Activated CD8-positive, alpha-beta memory T cell treated with anti-CD3 and anti-CD28 coated beads for 24 hours (primary cell): ENCODE measurements around the gene PRR36.

Source experiments
- DNase-seq: peaks from one replicate; pipeline ENCODE4 v3.0.0-alpha.2; 2020

The PRR36 gene

GRCh38 chr19:7912697-7913564, 38.7 kb upstream of the PRR36 start:
- DNase-seq: no peak

DNA sequence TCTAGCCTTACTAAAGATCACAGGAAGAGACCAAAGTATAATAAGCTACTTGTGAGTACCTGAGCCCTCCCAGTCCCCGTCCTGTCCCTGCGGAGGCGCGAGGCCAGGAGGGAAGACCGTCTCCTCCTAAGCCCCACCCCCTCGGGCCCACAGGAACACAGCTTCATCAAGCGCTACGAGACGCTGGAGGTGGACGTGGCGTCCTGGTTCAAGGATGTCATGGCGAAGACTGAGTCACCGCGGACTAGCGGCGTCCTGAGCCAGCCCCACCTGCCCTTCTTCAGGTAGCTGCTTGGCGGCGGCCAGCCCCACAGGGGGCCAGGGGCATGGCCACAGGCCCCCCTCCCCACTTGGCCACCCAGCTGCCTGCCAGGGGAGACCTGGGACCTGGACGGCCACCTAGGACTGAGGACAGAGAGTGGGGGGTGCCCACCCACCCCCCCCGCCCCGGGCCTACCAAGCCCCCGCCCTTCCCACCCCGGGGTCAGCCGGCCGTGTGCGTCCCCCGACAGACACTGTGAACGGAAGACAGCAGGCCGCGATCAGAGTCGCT, 38.0 kb upstream of the PRR36 start:
- no peak for DNase-seq

GRCh38 chr19:7911508-7912143, 37.4 kb upstream of the PRR36 start:
- DNase-seq: no peak

- DNase-seq: no peak
Measured at GRCh38 chr19:7910321-7911161, 36.4 kb upstream of the PRR36 start.

GRCh38 chr19:7909471-7910067, 35.4 kb upstream of the PRR36 start:
- DNase-seq: no peak

DNA sequence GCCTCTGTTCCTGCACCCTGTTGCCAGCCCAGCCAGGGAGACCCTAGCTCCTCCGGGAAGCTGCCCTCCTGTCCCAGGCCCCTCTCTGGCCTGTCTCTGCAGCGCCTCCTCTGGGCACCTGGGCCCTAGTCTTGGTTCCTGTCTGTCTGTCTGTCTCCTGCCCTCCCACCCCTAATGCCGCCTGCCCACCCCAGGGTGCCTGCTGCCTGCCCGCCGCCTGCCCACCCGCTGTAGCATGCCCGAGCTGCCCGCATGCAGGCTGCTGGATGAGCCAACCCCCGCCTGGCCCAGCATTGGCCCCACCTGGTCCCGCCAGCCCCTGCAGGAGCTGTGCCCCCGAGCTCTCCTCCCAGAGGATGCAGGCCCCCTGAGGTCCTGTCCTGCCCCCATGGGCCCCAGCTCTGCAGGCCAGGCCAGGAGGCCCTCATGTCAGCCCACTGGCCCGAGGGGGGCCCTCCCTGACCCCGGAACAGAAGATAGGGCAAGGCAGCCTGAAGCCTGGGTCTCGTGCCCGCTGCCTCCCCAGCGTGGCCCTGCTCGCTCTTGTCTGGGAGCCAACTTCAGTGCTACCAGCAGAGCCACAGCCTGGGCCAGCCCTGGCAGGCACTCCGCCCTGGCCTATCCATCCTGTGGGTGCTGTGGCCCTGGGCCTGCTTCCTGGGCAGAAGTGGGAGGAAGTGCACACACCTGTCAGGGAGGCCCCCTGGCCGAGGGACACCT, 34.7 kb upstream of the PRR36 start:
- DNase-seq: no peak

DNA sequence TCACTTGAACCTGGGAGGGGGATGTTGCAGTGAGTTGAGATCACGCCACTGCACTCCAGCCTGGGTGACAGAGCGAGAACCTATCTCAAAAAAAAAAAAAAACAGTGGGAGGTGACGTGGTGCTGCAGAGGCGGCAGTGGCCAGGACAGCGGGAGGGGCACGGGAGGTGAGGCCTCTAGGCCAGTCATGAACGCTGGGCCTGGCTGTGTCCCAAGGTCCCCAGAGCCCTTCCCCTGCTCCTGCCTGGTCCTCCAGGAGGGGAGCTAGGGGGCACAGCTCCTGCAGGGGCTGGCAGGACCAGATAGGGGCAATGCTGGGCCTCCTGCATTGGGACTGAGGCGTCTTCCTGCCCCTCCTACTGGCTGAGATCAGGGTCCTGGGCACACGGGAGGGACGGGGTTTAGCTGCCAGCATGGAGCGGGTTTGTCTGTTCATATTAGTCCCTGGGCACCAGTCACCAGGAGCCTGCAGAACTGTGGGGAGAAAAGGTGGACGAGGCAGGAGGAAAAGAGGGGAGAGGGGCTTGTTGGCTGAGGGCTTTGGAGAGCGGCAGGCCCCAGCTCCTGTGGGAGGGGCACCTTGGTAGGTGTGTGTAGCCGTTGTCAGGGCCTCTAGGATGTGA, 34.0 kb upstream of the PRR36 start:
- no peak for DNase-seq

GRCh38 chr19:7907544-7907943, 33.4 kb upstream of the PRR36 start:
- DNase-seq: no peak

DNA sequence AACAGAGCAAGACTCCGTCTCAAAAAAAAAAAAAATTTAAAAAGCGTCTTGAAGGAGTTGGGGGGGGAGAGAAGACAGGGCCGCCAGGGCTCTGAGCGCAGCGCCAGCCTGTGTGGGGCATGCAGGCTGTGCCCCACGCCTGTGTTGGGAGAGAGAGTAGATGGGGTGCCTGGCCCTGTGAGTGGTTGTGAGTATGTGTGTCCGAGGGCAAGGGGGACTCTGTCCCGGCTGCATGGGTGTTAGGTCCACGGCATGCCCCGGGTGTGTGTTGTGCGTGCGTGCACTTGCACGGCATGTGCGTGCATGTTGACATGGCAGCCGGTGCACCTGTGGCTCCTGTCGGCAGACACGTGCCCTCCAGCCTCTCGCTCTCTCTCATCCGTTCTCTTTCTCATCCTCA, 32.9 kb upstream of the PRR36 start:
- DNase-seq: no peak

DNA sequence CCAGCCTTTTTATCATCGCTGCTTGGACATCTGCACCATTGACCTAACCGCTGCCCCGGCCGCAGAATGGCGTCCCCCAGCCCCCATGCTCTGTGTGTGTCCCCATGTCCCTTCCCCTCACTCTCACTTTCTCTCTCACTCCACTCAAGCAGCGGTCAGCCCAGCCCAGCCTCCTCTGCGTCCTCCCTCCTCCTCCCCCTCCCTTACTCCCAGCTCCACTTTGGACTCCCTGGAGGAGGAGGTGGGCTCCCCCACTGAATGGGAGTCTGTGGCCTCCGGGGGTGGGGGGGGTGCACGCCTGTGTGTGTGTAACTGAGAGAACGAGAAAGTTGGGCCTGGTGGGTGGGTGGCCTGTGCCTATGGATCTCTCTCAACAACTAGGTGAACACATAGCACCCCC, 31.7 kb upstream of the PRR36 start:
- DNase-seq: no peak

DNA sequence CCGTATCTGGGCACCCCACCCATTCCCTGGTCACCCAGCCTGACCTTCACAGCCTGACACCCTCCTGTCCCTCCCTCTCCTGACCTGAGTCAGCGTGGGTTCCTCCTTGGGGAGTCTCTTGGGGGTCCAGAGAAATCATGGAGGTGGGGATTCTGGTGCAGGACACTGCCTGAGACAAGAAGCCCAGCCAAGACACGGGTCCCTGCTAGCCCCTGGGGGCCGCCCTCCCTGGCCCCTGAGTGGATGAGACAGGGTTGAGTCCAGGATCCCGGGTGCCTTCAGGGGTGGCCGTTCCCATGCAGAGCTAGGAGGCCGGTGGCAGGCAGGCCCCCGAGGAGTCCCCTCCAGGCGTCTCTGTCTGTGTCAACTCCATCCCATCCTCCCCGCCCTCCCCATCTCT, 31.1 kb upstream of the PRR36 start:
- no peak for DNase-seq

DNA sequence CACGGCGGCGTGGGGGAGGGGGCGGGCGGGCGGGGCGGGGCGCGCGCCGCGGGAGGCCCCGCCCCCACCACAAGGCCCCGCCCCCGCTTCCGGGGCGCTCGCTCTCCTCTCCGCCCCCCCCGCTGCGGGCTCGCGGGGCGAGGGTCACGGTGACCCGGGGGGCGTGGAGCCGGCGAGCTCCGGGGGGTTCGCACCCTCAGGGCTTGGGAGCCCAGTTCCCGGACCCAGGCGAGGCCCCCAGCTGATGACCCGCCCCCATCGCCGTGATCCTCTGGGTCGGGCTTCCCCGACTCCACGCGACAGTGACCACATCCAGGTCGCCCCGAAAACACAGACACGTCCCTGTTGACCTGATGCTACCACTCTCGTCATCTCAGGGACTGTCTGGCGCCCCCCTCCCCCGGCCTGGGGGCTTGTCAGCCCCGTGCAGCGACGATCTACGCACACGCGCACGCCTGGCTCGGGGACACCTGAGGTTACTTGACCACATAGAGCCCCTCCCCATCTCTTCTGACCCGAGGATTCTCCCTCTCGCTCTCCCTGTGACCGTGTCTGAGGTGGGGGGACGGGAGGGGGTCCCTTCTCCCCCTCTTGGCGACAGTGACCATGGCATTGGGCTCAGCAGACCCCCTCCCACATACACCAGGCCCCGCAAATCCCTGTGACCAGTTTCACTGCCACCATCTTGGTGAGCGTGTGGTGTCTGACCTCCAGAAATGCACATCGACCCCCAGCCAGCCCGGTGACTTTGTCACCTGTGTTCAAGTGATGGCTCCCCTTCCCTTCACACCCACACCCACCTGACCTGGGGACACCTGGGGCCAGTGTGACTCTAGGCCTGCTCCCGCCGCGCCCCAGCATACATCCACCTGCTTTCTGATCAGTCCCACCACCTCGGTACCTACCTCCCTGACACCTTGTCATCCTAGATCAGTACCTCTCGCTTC, 30.2 kb upstream of the PRR36 start:
- DNase-seq: no peak

- peak; percentile 100 for DNase-seq
Measured at GRCh38 chr19:7903244-7904073, 29.3 kb upstream of the PRR36 start, which contains the start of gene MAP2K7. MAP2K7 (plus strand) TSS chr19:7903877; CDS start chr19:7903945, 68 bp downstream.

- peak; percentile 73 for DNase-seq
Measured at GRCh38 chr19:7902796-7903243, 28.6 kb upstream of the PRR36 start.

GRCh38 chr19:7901337-7901736, 27.1 kb upstream of the PRR36 start:
- no peak for DNase-seq

GRCh38 chr19:7900931-7901330, 26.7 kb upstream of the PRR36 start:
- no peak for DNase-seq

DNA sequence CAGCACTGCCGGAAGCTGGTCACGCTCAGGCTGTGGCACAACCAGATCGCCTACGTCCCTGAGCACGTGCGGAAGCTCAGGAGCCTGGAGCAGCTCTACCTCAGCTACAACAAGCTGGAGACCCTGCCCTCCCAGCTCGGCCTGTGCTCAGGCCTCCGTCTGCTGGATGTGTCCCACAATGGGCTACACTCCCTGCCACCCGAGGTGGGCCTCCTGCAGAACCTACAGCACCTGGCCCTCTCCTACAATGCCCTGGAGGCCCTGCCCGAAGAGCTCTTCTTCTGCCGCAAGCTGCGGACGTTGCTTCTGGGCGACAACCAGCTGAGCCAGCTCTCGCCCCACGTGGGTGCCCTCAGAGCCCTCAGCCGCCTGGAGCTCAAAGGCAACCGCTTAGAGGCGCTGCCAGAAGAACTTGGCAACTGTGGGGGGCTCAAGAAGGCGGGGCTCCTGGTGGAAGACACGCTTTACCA, 26.2 kb upstream of the PRR36 start:
- DNase-seq: no peak

- no peak for DNase-seq
Measured at GRCh38 chr19:7899751-7900378, 25.7 kb upstream of the PRR36 start.

DNA sequence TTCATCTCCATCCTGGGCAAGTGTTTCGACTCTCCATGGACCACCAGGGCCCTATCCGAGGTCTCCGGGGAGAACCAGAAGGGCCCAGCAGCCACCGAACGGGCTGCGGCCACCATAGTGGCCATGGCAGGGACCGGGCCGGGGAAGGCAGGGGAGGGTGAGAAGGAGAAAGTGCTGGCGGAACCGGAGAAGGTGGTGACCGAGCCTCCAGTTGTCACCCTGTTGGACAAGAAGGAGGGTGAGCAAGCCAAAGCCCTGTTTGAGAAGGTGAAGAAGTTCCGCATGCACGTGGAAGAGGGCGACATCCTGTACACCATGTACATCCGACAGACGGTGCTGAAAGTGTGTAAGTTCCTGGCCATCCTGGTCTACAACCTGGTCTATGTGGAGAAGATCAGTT, 24.8 kb upstream of the PRR36 start:
- no peak for DNase-seq
